K562 (cell line): ENCODE data around the gene RNF112. TPM values are rescaled to one million over a fixed set of nuclear protein-coding genes. Genes with fewer than 3 reads are reported as not detected.

ENCODE experiments used
- ATAC-seq: fragments of 200-7000 bp; cut with Tn5 transposase; 3 replicates; pipeline ENCODE4 v1.9.1; 2020; ENCODE audit warnings: moderate library complexity
- BruUV-seq: library from RNA; stranded (reverse); fragments of 400-500 nt; replicated peaks from 2 replicates; lab custom pipeline; 2021; lab: Mats Ljungman, UMichigan
- CTCF ChIA-PET: fragments of 300-600 bp; formaldehyde crosslinking; extraction: SDS; loops from one replicate; lab custom pipeline; 2021; ENCODE audit warnings: low intra/inter-chr PET ratio; lab: Yijun Ruan, JAX
- POLR2A ChIA-PET: fragments of 300-600, 350-650 bp; sonication (Branson Sonifier 250); formaldehyde crosslinking; extraction: SDS; loops from one replicate; lab custom pipeline; 2021; ENCODE audit warnings: antibody characterized with exemption, inconsistent platforms; lab: Yijun Ruan, JAX
- DNase-seq, 4 experiments: peaks; one replicate each; pipeline versions ENCODE4 v3.0.0 to v3.0.0-alpha.2; 2011 to 2018; ENCODE audit warnings: low spot score in 3 of 4, mixed read lengths in 3 of 4; ENCODE audit errors: extremely low read depth in 1 of 4
- FAIRE-seq: peaks from 2 replicates; lab custom pipeline; 2011; peaks lifted over from hg19 to GRCh38; lab: Jason Lieb, UNC
- H2AFZ ChIP-seq: 2 replicates; pipeline ENCODE4 v1.6.0; 2011; ENCODE audit warnings: low read depth, low read length, control low read depth, inconsistent platforms
- H3K27ac ChIP-seq: fragments of 200-600 bp; 3 replicates; pipeline ENCODE4 v1.8.0; 2011; ENCODE audit warnings: low read depth, mild to moderate bottlenecking, control low read depth, inconsistent platforms, low read length, moderate library complexity, mixed read lengths; ENCODE audit errors: extremely low read depth
- H3K27me3 ChIP-seq, 2 experiments: fragments of 300-600 bp in 1 of 2; 2 replicates in 1 of 2; 3 replicates in 1 of 2; pipeline versions ENCODE4 v1.6.0 to v1.8.0; 2011; ENCODE audit warnings: inconsistent platforms in 2 of 2, low read length in 2 of 2, mild to moderate bottlenecking in 1 of 2, mixed read lengths in 1 of 2, moderate library complexity in 1 of 2; ENCODE audit not compliant: control insufficient read depth in 2 of 2, insufficient read depth in 2 of 2
- H3K36me3 ChIP-seq: fragments of 300-600 bp; 3 replicates; pipeline ENCODE4 v1.8.0; 2011; ENCODE audit warnings: mild to moderate bottlenecking, low read length, inconsistent platforms; ENCODE audit not compliant: control insufficient read depth, insufficient read depth
- H3K4me1 ChIP-seq, 2 experiments: fragments of 200-600 bp in 1 of 2; replicated peaks in 1 of 2; 2 replicates in 1 of 2; 3 replicates in 1 of 2; pipeline versions ENCODE4 v1.5.1 to v1.8.0; 2011; ENCODE audit warnings: inconsistent platforms in 2 of 2, low read length in 2 of 2, mild to moderate bottlenecking in 1 of 2, mixed read lengths in 1 of 2, moderate library complexity in 1 of 2; ENCODE audit not compliant: control insufficient read depth in 2 of 2, insufficient read depth in 2 of 2
- H3K4me2 ChIP-seq: 2 replicates; pipeline ENCODE4 v1.6.1; 2011; ENCODE audit warnings: low read length, control low read depth, inconsistent platforms, mixed read lengths; ENCODE audit not compliant: insufficient read depth
- H3K4me3 ChIP-seq: fragments of 200-600 bp; sonication (generic), shearing (Covaris generic); 2 replicates; pipeline ENCODE4 v1.5.1; 2016; ENCODE audit warnings: control low read depth, inconsistent platforms
- H3K79me2 ChIP-seq: fragments of 200-600 bp; 3 replicates; pipeline ENCODE4 v1.8.0; 2011; ENCODE audit warnings: low read length, inconsistent platforms; ENCODE audit not compliant: control insufficient read depth, insufficient read depth
- H3K9ac ChIP-seq, 2 experiments: 2 replicates each; pipeline versions ENCODE4 v1.6.0 to v1.6.1; 2011; ENCODE audit warnings: low read depth in 2 of 2, low read length in 2 of 2, control low read depth in 1 of 2, inconsistent platforms in 1 of 2, mild to moderate bottlenecking in 1 of 2, mixed read lengths in 1 of 2; ENCODE audit not compliant: insufficient read depth in 1 of 2
- H3K9me1 ChIP-seq: one replicate; pipeline ENCODE4 v1.6.0; 2011; ENCODE audit warnings: inconsistent platforms, mild to moderate bottlenecking, low read length, moderate library complexity; ENCODE audit not compliant: control insufficient read depth, insufficient read depth
- H3K9me3 ChIP-seq: replicated peaks from 2 replicates; pipeline ENCODE4 v1.5.1; 2011; ENCODE audit warnings: low read depth, low read length, inconsistent platforms; ENCODE audit not compliant: control insufficient read depth, insufficient read depth
- H4K20me1 ChIP-seq: replicated peaks from 2 replicates; pipeline ENCODE4 v1.6.1; 2011; ENCODE audit warnings: low read length, inconsistent platforms, mixed read lengths; ENCODE audit not compliant: control insufficient read depth, insufficient read depth
- HNRNPK ChIP-seq: fragments of 200-400 bp; formaldehyde crosslinking; IDR thresholded peaks from one replicate; pipeline ENCODE4 v1.6.1; 2018; ENCODE audit warnings: mild to moderate bottlenecking, low read depth, low read length; ENCODE audit not compliant: poor library complexity, severe bottlenecking
- MED1 ChIP-seq: sonication (generic); formaldehyde crosslinking; IDR thresholded peaks from 2 replicates; pipeline ENCODE4 v1.8.1; 2023; ENCODE audit warnings: missing genetic modification reagents, borderline replicate concordance
- RBFOX2 ChIP-seq: fragments of 200-400 bp; formaldehyde crosslinking; IDR thresholded peaks from 2 replicates; pipeline ENCODE4 v1.6.1; 2017; ENCODE audit warnings: low read depth, mild to moderate bottlenecking, low read length, moderate library complexity
- ZKSCAN8 ChIP-seq: fragments of 200-800 bp; sonication (Bioruptor generic); IDR thresholded peaks from 2 replicates; pipeline ENCODE4 v1.6.1; 2016; ENCODE audit warnings: missing genetic modification characterization, missing compliant biosample characterization
- ZNF583 ChIP-seq: fragments of 250-450 bp; sonication (Bioruptor Pico); IDR thresholded peaks from 2 replicates; pipeline ENCODE4 v1.4.0; 2020
- ZNF589 ChIP-seq: fragments of 200-800 bp; sonication (Bioruptor generic); IDR thresholded peaks from 2 replicates; pipeline ENCODE4 v1.6.1; 2016; ENCODE audit warnings: low read depth, missing genetic modification characterization, missing compliant biosample characterization
- ZNF696 ChIP-seq: fragments of 250-450 bp; sonication (Bioruptor Pico); conservative IDR thresholded peaks from 2 replicates; pipeline ENCODE4 v1.4.0; 2020; ENCODE audit warnings: mild to moderate bottlenecking, moderate library complexity
- WGBS: fragments of 100-300 bp; shearing (Covaris generic); methylation state at CpG from one replicate; pipeline ENCODE4 v1.1.6; 2016; ENCODE audit warnings: low coverage, mixed read lengths; ENCODE audit not compliant: insufficient coverage; ENCODE audit errors: missing lambda C conversion rate; 5-methylcytosine and 5-hydroxymethylcytosine counted together
- in situ Hi-C: fragments of 300-500 bp; cut with MboI; formaldehyde crosslinking; loops from 4 replicates; pipeline ENCODE4 v1.15.0; 2018; ENCODE audit warnings: inconsistent platforms, mixed read lengths
- intact Hi-C: fragments of 100-400 bp; cut with micrococcal nuclease; formaldehyde crosslinking; loops from 2 replicates; pipeline ENCODE4 v1.14.2; 2022
- polyA plus RNA-seq, 8 experiments: library from polyadenylated mRNA; depleted of rRNA in 4 of 8; stranded (reverse) in 5 of 8; unstranded in 3 of 8; fragments of >200 nt; fragmentation: Nextera tagmentation in 2 of 8; fragmentation: Illumina TruSeq in 1 of 8; extraction: Ambion mirVana in 2 of 8; extraction: Trizol in 1 of 8; gene quantifications; 2 replicates each; pipeline versions ENCODE4 v1.2.1 to v1.2.3, GENCODE V29; 2011 to 2014; ENCODE audit warnings: inconsistent platforms in 1 of 8, missing spikeins in 1 of 8
- total RNA-seq, 7 experiments: library from RNA; depleted of rRNA in 6 of 7; stranded (reverse); fragments of >200 nt in 6 of 7; fragmentation: Illumina TruSeq in 2 of 7; extraction: Trizol in 2 of 7; gene quantifications; 2 replicates each; pipeline versions ENCODE4 v1.2.1 to v1.2.3, GENCODE V29; 2011 to 2021; ENCODE audit warnings: low replicate concordance in 1 of 7
- TF ChIP-seq, protein P1 (sequence below): IDR thresholded peaks from 2 replicates; pipeline ENCODE4 v1.6.1; 2016; ENCODE audit warnings: missing genetic modification characterization, missing compliant biosample characterization

RNF112 gene
- total and polyA plus RNA-seq, 9 of the 15 experiments (the other 6 are each of a cell fraction or from before 2014, with no cell fraction given), result 0.05 TPM; not detected in 8

DNA sequence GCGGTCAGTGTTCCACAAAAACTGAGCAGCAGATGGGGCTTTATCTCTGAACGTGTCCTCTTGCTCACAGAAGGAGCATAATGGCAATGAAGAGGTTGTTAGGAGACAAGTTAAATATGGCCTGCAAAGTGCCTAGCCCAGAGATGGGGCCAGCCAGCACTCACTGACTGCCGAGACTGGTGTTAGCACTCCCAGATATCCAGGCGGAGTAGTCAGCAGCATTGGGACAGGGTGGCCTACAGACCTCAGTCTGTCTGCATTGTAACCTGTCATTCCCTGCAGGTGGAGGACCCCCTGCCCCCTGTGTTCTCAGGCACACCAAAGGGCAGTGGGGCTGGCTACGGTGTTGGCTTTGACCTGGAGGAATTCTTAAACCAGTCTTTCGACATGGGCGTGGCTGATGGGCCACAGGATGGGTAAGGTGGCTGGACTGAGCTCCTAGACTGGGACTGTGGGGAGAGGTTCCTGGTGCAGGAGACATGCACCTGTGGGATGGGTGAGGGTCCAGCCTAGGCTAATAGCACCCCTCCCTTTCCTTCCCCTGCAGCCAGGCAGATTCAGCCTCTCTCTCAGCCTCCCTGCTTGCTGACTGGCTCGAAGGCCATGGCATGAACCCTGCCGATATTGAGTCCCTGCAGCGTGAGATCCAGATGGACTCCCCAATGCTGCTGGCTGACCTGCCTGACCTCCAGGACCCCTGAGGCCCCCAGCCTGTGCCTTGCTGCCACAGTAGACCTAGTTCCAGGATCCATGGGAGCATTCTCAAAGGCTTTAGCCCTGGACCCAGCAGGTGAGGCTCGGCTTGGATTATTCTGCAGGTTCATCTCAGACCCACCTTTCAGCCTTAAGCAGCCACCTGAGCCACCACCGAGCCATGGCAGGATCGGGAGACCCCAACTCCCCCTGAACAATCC, 28.2 kb upstream of the RNF112 start:
- peak overlapping the region in 1 of 2 experiments; percentile 64; a peak in 1 of 4 replicates for H3K9ac ChIP-seq
- no peaks in the 10 kb centered on the region for H4K20me1 ChIP-seq
- TF ChIP-seq, protein P1, sequence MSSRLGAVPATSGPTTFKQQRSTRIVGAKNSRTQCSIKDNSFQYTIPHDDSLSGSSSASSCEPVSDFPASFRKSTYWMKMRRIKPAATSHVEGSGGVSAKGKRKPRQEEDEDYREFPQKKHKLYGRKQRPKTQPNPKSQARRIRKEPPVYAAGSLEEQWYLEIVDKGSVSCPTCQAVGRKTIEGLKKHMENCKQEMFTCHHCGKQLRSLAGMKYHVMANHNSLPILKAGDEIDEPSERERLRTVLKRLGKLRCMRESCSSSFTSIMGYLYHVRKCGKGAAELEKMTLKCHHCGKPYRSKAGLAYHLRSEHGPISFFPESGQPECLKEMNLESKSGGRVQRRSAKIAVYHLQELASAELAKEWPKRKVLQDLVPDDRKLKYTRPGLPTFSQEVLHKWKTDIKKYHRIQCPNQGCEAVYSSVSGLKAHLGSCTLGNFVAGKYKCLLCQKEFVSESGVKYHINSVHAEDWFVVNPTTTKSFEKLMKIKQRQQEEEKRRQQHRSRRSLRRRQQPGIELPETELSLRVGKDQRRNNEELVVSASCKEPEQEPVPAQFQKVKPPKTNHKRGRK (tag), result no peak
- TF ChIP-seq ZNF589 (CRISPR knock-in tag), result no peak
- 0 out of 2 replicates have a peak, but pooled peaks have one; percentile 35 for TF ChIP-seq RBFOX2
- TF ChIP-seq HNRNPK, result no peak
- TF ChIP-seq ZNF696 (CRISPR knock-in tag), result no peak
- no peak for TF ChIP-seq MED1 (CRISPR knock-in tag)
- no peak for TF ChIP-seq ZNF583
- no peak for TF ChIP-seq ZKSCAN8
- H3K4me3 ChIP-seq, result no peak overlapping the region
- no peak for ATAC-seq
- DNase-seq, result no peak
- 83% methylated on average over 11 of the region's 13 CpGs for WGBS
- no peak overlapping the region for H2AFZ ChIP-seq
- in situ Hi-C loops (no loop called here), intact Hi-C loops (no loop called here)
- no peaks in the 10 kb centered on the region for H3K9me3 ChIP-seq
- H3K27ac ChIP-seq, result no peak overlapping the region
- no peak for FAIRE-seq
- CTCF ChIA-PET, result no interaction called here
- BruUV-seq, result no TSS peak
- H3K4me2 ChIP-seq, result no peak overlapping the region
- H3K9me1 ChIP-seq, result no peaks in the 10 kb centered on the region
- peaks cover 3 to 38% of the 10 kb centered on the region in 2 experiments; a peak in 4 of 5 replicates for H3K4me1 ChIP-seq
- peaks cover 21% of the 10 kb centered on the region; the same call in 2 of the 3 replicates for H3K36me3 ChIP-seq
- H3K79me2 ChIP-seq, result peaks cover 9% of the 10 kb centered on the region; the same call in 2 of the 3 replicates
- POLR2A ChIA-PET, result no interaction called here
- no peaks in the 10 kb centered on the region; a peak in 1 of 5 replicates for H3K27me3 ChIP-seq
